ENCODE measurements around the gene MOB1B.
"Not testable (repeated sequence)": the region's sequence is repeated elsewhere in the genome, so short reads cannot be mapped to it uniquely, and the experiment has no call there.

The MOB1B gene

DNA sequence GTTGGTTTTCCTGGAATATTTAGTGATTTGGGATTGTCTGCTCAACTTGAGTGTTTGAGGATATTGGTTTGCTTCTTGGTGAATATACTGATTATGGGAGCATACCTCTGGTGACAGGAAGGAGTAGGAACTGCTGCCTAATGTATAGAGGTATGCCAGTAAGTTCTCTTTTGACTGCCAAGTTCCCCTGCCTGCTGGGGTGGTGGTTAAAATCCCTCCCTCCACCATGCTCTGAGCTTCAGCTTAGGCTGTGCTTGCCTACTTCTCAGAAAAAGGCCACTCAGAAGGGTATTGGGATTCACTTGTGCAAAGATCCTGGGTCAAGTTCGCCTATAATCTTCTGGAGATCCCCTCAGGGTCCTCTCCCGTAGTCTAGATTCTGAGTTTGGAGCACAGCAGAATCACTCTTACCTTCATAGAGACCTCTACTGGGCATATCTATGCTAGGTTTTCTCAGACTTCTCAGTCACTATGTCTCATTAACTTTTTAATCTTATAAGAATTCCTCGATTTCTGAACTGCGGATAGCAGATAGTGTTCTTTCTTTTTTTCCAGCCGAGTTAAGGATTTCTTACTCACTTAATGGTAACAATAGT, 46.6 kb downstream of the MOB1B start:
- DNase-seq (ENCODE audit: low read depth in 2 of 2, low spot score in 1 of 2), result no peak

DNA sequence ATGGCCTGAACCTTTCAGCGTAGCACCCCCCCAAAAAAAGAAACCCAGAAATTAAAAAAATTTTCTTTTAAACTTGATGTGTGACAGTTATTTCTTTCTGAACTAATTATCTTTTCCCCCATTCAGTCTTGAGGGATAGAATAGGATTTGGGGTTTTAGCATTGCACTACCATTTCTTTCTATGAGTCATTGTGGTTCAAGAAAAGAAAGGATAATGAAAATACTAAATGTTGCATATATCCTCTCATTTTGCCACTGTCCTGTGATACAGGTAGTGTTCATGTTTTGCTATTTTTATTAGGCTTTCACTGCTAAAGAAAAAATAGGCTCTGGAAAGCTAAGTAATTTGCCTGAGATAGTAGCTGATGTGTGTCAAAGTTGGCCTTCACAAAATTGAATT, 51.9 kb downstream of the MOB1B start:
- DNase-seq (ENCODE audit: low read depth in 2 of 2, low spot score in 1 of 2), result no peak

DNA sequence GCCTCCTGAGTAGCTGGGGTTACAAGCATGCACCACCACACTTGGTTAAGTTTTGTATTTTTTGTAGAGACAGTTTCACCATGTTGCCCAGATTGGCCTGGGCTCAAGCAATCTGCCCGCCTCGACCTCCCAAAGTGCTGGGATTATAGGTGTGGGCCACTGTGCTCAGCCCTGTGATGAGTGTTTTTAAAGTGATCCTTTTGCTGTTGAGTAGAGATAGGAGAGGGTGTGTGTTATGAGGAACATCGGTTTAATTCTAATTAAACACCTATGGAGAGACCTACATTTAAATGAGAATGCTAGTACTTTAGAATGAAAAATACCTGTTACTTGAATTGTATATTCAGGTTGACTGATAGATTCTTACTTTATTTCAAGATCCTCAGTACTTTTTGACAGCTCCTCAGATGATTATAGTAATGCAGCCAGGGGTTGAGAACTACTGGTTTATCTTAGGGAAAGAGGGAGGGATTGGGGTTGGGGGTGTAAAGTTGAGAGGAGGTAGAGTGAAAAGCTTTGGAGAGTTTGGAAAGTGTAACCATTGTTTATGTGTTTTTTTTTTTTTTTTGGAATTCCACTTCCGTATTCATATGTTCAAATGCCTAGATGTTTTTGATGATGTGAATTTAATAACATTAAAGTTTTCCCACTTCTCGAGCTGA, 54.5 kb downstream of the MOB1B start:
- no peak for DNase-seq (ENCODE audit: low read depth in 2 of 2, low spot score in 1 of 2)

- no peak for DNase-seq (ENCODE audit: low read depth in 2 of 2, low spot score in 1 of 2)
Measured at GRCh38 chr4:70958681-70959080, 56.5 kb downstream of the MOB1B start.

- no peak for DNase-seq (ENCODE audit: low read depth in 2 of 2, low spot score in 1 of 2)
Measured at GRCh38 chr4:70969076-70969475, 66.9 kb downstream of the MOB1B start.

- DNase-seq (ENCODE audit: low read depth in 2 of 2, low spot score in 1 of 2), result no peak
Measured at GRCh38 chr4:70976252-70976651, 74.1 kb downstream of the MOB1B start.

- no peak for DNase-seq (ENCODE audit: low read depth in 2 of 2, low spot score in 1 of 2)
Measured at GRCh38 chr4:70979445-70980008, 77.4 kb downstream of the MOB1B start.

GRCh38 chr4:70980196-70980595, 78.0 kb downstream of the MOB1B start:
- DNase-seq (ENCODE audit: low read depth in 2 of 2, low spot score in 1 of 2), result no peak

GRCh38 chr4:70984106-70984505, 81.9 kb downstream of the MOB1B start:
- DNase-seq (ENCODE audit: low read depth in 2 of 2, low spot score in 1 of 2), result no peak

- no peak for DNase-seq (ENCODE audit: low read depth in 2 of 2, low spot score in 1 of 2)
Measured at GRCh38 chr4:70984589-70984988, 82.4 kb downstream of the MOB1B start.

DNA sequence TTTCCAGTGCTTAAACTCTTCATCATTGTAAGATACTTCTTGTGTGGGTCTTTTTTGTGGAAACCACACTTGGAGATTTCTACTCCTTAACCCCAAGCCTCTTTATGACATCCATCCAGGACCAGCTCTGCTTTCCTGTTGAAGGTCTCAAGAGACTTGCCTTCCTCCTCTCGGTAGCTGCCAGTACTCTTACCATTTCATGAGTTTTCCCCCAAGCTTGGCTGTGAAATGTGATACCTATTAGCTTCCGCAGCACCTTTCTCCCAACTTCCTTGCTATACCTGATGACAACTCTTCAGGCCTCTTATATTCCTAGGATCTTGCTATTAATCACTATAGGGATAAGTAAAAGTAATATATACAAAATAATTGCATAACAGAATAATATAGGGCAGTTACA, 89.4 kb downstream of the MOB1B start:
- no peak for DNase-seq (ENCODE audit: low read depth in 2 of 2, low spot score in 1 of 2)

- DNase-seq (ENCODE audit: low read depth in 2 of 2, low spot score in 1 of 2), result no peak
Measured at GRCh38 chr4:70992391-70992881, 90.3 kb downstream of the MOB1B start.

- peak; percentile 55 to 69 for DNase-seq (ENCODE audit: low read depth in 2 of 2, low spot score in 1 of 2)
Measured at GRCh38 chr4:70993181-70994068, 91.3 kb downstream of the MOB1B start, which contains the start of gene DCK. Gene DCK (plus strand): TSS chr4:70993649. CDS start chr4:70993836, 187 bp downstream.

DNA sequence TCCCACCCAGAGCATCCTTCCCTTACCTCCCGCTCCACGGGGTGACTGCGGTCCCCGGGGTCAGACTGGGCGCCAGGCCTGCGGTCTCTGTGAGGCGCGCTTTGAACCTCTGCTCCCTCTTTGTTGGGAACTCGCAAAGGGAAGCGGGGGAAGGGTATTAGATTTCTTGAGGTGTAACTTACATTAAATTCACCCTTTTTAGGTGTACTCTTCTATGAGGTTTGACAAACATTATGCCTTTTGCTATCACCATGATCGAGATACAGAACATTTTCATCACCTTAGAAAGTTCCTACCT, 91.8 kb downstream of the MOB1B start:
- DNase-seq (ENCODE audit: low read depth in 2 of 2, low spot score in 1 of 2), result no peak

GRCh38 chr4:70994387-70995099, 92.4 kb downstream of the MOB1B start:
- no peak for DNase-seq (ENCODE audit: low read depth in 2 of 2, low spot score in 1 of 2)

- DNase-seq (ENCODE audit: low read depth in 2 of 2, low spot score in 1 of 2), result no peak
Measured at GRCh38 chr4:70996018-70996360, 93.8 kb downstream of the MOB1B start.

DNA sequence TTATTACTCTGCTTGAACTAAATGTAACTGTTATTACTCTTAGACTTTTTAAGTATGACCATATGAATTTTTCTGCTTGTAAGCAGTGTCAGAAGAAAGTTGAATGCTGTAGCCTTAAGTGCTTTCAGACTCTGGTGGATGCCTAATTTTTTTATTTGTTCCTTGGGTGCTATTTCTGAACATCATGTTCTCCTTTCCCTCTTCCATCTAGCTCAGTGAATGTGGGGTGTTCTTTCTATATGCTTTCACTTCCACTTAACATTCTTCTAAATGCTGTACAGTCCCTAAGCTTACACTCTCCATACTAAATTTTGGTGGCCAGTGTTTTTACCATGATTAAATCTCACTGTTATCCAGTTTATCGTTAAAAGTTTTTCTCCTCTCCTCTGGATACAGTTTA, 94.9 kb downstream of the MOB1B start:
- no peak for DNase-seq (ENCODE audit: low read depth in 2 of 2, low spot score in 1 of 2)

- DNase-seq (ENCODE audit: low read depth in 2 of 2, low spot score in 1 of 2), result no peak
Measured at GRCh38 chr4:70997546-70997945, 95.4 kb downstream of the MOB1B start.

- DNase-seq (ENCODE audit: low read depth in 2 of 2, low spot score in 1 of 2), result not testable (repeated sequence)
Measured at GRCh38 chr4:70999639-71000038, 97.5 kb downstream of the MOB1B start.

DNA sequence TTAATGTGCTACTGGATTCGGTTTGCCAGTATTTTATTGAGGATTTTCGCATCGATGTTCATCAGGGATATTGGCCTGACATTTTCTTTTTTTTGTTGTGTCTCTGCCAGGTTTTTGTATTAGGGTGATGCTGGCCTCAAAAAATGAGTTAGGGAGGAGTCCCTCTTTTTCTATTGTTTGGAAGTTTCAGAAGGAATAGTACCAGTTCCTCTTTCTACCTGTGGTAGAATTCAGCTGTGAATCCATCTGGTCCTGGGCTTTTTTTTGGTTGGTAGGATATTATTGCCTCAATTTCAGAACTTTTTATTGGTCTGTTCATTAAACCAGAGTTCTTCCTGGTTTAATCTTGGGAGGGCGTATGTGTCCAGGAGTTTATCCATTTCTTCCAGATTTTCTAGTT, 99.2 kb downstream of the MOB1B start:
- not testable (repeated sequence) for DNase-seq (ENCODE audit: low read depth in 2 of 2, low spot score in 1 of 2)

GRCh38 chr4:71004281-71004851, 102.2 kb downstream of the MOB1B start:
- no peak for DNase-seq (ENCODE audit: low read depth in 2 of 2, low spot score in 1 of 2)

Measured in stimulated activated CD8-positive, alpha-beta memory T cell treated with anti-CD3 and anti-CD28 coated beads, Interleukin-4, amount 100 ng/mL, for 1 hour (primary cell).